CD4-positive, alpha-beta T cell treated with Interleukin-6 at 100 ng/mL for 8 hours (primary cell): Measurements from ENCODE around the gene TJP3.
A peak's percentile ranks its signal among the peaks of the same experiment; 100 is the strongest.
"Not testable (repeated sequence)": the region's sequence is repeated elsewhere in the genome, so short reads cannot be mapped to it uniquely, and the experiment has no call there.

ENCODE experiments used
- DNase-seq: peaks from one replicate; pipeline ENCODE4 v3.0.0-alpha.2; 2020; ENCODE audit warnings: mixed read lengths, low spot score

Gene TJP3

GRCh38 chr19:3708207-3708931, at the start of gene TJP3:
TSS of gene TJP3 (plus strand) at chr19:3708384. CDS start at chr19:3728433, 20,049 bp downstream.
- no peak for DNase-seq

DNA sequence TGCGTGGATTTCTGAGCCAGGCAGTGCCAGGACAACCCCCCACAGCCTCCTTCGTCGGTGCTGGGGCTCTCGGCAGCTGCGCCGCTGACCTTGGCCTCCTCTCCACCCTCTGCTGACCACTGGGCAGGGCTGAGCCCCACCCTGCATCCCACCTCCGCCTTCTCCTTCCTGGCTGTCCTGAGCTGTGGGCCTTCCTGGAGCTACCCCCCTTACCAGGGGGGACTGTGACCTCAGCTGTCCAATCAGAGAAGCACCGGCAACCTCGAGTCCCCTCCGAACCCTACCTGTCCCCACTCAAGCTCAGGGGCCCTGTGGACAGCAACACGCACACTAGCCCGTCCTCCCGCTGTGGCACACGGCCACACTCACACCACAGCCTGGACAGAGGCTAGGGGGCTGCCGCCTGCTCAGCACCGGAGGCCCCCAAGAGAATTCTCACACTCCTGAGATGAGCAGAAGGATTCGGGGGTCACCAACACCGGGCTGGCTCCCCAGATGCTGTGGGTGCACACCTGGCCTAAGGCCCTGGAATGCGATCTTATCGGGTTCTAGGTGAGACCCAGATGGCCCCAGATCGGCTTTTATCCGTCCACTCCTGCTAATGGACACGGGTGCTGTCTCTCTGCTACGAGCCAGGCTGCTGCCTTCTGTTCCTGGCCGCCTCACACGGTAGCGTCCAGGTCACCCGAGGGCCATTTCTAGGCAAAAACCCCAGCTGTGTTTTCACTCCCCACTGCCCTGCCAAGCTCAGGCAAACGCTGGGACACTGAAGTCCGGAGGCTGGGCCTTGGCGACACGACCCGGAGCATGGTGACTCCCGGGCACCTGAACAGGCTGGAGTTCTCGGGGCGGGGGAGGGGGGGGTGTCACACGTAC, 49.1 kb upstream of the TJP3 start:
- DNase-seq = no peak

DNA sequence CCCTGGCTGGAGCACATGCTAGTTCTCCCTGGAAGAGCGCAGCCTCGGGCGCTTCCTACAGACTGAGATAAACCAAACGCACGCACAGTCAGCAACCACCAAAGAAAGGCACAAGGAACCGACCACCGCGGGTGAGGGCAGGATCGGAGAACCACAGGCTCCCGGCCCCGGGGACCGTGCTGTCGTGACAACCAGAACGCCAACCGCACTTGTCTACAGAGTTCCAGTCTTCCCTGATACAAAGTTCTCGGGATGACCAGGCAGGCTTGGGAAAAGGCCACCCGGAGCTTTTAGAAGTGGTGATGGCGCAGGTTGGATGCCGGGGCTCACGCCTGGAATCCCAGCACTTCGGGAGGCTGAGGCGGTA, 48.5 kb upstream of the TJP3 start:
- no peak for DNase-seq

DNA sequence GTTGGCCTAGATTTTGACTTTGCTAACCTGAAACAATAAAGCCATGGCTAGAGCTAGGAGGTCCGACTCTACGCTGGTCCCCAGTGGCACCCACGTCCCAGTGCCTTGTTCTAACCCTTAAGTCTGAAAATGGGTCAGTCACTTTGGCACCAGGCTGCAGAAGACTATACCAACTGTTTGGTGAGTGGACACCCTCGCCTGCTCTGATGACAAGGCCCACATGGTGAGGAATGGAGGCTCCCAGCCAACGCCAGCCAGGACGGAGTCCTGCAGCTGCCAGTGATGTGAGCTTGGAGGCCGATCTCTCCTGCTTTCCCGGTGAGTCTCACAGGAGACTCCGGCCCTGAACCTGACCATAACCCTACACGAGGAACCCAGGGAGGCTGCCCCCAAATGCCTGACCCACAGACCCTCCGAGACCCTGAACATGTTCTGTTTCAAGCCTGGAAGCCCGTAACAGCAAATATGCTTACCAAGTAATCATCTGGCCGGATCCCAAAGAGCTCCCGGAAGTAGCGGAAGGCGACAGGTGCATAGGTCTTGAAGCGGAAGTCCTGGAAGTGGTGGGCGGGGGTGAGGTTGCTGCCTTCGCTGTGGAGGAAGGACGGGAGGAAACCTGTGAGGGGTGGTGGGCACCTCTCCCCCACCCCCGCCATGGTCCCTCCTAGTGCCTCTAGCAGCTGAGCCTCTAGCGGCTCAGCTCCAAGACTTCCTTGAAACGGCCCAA, 47.5 kb upstream of the TJP3 start:
- no peak for DNase-seq

- DNase-seq = no peak
These were observed 46.6 kb upstream of the TJP3 start for GRCh38 chr19:3661284-3662238.

GRCh38 chr19:3663838-3664237, 44.3 kb upstream of the TJP3 start:
- no peak for DNase-seq

GRCh38 chr19:3664879-3665642, 43.1 kb upstream of the TJP3 start:
- no peak for DNase-seq

DNA sequence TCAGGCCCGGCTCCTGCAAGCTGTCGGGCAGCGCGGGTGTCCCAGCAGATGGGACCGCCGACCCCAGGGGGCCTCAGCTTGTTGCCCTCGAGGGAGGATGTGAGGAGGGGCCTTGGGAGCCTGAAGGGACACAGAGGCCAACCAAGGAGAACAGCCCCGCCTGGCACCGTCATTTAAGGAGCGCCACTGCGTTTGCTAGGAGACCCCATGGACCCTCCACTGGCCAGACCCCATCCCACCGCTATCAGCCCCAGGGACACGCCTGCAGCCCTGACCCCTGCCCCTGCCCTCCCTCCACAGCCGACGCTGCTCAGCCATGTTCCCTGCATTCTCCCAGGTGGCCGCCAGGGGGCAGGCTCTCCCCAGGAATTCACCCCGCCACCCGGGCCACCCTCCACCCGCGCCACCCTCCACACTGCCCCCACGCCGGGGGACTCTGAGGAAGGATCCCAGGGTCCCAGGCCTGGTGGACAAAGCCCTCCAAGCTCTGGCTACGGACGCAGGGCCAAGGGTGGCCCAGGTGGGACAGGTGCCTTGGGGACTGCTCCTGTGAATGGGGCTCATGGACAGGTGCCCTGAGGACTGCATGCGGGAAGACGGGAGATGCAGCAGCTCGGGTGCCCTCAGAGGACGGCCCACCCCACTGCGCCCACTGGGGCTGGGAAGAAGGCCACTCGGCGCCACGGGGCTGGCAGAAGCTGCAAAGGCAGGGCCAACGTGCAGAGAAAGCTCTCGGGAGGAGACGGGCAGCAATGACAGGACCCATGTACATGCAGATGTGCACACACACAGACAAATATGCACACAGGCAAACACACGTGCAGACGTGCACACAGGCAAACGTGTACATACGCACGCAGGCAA, 42.3 kb upstream of the TJP3 start:
- peak; percentile 65 for DNase-seq

DNA sequence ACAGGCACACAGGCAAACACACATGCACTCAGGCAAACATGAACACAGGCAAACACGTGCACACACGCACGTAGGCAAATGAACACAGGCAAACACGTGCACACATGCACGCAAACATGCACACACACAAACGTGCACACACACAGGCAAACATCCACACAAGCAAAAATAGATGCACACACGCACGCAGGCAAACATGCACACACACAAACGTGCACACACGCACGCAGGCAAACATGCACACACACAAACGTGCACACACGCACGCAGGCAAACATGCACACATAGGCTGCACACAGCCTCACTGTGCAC, 41.7 kb upstream of the TJP3 start:
- not testable (repeated sequence) for DNase-seq

DNA sequence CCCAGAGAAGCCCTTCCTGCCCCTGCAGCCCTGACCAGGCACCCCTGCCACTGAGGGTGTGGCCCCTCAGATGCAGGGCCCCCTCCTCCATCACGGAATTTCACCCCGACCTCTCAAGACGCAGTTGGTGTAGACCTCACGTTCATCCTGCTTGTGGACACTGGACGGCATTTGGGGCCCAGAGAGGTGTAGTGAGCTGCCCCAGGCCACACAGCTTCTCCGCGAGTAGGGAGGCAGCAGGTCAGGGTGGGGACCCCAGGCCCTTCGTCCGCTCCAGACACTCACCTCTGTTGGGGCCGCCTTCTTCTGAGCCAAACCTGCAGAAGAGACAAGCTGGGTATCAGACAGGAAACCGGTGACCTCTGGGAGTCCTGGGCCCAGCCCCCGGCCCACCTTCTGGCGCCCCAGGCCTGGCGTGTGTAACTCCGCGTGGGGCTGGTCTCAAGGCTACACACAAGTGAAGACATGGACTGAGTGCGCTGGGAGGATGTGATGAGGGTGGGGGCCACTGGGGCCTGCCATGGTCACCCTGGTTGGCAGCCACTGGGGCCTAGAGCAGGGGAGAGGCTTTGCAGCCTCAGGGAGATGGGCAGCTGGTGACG, 41.0 kb upstream of the TJP3 start:
- DNase-seq = no peak

GRCh38 chr19:3667766-3668165, 40.4 kb upstream of the TJP3 start:
- no peak for DNase-seq

DNA sequence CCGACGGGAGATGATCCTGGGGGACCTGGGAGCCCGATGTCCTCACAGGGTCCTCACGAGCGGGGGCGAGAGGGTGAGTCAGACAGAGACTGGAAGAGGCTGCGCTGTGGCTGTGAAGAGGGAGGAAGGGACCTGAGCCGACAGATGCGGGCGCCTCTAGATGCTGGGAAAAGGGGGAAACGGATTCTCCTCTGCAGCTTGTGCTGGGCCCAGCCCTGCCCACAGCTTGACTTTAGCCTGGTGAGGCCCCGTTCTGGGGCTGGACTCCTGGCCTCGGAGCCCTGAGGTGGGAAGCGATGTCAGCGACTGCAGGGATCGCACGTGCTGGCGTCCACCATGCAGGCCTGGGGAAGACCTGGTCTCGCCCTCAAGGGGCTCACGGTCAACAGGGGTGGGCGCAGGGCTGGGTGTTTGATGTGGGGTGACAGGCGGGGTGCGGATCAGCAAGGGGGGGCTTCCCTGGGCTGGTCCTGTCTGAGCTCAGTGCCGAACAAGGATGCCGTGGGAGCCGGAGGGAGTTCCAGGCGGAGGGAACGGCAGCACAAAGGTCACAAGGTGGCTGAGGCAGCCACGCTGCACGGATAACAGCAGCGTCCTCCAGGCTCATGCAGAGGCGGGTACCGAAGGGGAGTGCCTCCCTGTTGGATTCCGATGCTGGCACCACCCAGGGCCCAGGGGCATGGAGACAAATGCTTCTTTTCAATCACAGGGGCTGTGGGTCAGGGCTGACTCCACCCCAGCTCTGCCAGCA, 39.7 kb upstream of the TJP3 start:
- DNase-seq = no peak

DNA sequence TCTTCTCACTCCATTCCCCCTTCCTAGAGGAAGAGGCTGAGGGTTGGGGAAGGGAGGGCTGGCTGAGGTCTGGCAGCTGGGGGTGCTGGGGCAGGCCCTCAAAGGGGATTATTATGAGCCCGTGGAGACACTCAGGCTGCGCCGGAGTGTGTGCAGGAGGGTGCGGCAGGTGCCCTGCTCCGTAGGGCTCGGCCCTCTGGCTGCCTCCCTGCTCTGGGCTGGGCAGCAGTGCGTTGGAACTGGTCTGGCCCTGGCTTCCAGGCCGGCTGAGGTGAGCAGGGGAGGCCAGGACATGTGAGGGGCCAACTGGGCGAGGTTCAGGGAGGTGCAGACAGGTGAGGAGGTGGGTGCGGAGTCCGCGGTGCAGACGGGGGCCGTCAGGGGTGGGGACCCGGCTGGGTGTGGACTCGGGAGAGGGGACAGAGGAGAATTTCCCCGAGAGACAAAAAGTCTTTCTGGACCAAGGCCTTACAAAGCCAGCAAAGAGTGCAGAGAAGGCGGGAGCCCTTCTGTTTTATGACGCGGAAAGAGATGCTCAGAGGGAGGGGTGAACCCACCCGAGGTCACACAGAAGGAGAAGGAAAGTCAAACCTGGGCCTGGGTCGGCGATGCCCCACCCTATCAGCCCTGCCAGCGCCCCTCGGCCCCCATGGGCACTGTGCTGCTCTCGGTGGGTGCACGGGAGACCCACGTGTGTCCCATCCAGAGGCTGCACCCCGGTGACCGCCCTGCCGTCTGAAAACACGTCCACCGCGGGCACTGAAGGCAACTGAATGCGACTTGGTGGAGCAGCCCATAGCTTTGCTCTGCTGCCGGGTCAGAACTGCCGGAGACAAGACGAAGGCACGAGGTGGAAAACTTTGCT, 38.9 kb upstream of the TJP3 start:
- DNase-seq = no peak

- DNase-seq = no peak
These were observed 38.0 kb upstream of the TJP3 start for GRCh38 chr19:3669947-3670795.

DNA sequence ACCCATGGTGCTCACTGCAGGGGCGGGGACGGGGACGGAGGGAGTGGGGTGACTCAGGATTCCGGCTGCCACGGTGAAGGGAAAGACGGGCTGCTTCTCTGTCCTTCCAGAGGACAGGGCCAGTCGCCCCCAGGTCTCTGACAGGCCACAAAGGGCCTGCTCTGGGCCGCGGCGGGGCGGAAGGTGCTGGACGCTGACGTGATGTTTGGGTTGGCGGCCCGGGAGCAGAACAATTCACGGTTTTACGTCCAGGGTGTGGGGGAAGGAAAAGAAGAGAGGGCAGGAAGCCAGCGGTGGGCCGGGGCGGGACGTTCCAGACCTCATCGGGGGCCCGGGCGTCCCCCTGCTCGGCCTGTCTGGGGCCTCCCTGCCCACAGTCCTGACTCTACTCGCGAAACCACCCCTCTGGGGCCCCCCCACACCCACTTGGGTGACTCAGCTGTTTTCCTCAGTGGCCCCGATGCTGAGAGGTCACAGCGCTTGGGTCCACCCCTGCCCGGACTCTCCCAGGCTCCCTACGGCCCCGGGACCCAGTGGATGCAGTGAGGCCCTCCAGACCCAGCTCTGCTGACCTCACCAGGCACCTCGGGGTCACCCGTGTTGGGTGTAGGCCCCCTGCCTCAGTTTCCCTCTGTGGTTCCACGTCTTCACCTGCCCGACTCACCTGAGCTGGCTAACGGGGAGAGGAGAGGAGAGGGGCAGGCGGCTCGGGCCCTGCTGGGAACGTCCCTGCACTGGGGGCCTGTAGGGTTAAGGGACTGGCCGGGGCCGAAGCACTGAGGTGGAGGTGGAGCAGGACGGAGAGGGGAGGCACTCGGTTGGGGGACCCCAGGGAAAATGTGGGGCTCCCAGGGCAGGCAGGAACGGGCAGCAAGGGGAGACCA, 37.1 kb upstream of the TJP3 start:
- DNase-seq = no peak
